Left cardiac atrium (tissue), 4 donors: ENCODE data around the gene FMNL3. TPM values are rescaled to one million over a fixed set of nuclear protein-coding genes. Genes with fewer than 3 reads are reported as not detected.
"Not testable (repeated sequence)": the region's sequence is repeated elsewhere in the genome, so short reads cannot be mapped to it uniquely, and the experiment has no call there.

ENCODE experiments used
- ATAC-seq, 2 donors: fragments of 200-7000 bp; cut with Tn5 transposase; one replicate each; pipeline ENCODE4 v1.9.1; 2020; ENCODE audit warnings: mild to moderate bottlenecking in 2 of 2, moderate library complexity in 2 of 2
- DNase-seq: peaks from one replicate; pipeline ENCODE4 v3.0.0-alpha.2; 2020
- intact Hi-C, 2 donors: fragments of 100-400 bp; cut with DNase I; formaldehyde crosslinking; loops; one replicate each; pipeline versions ENCODE4 v1.14.1 to v1.15.1; 2022 to 2023
- long read RNA-seq: library from polyadenylated mRNA; unstranded; transcript quantifications from one replicate; pipeline ENCODE4 v2.0.0, GENCODE V29; 2021
- total RNA-seq, 2 donors: library from RNA; stranded (reverse); fragmentation: NEBNext Ultra II Directional; extraction: Animal tissue kit (Norgen Biotek cat#: 25700); gene quantifications; one replicate each; pipeline ENCODE4 v1.2.1, GENCODE V29; 2021
- donor health status: DM: no; HTN: yes; CAD: no.
- donor health status: DM: no; HTN: yes; CAD: no; lungs with severe emphysema.
- donor health status: DM: yes; HTN: yes; CAD: no.
- donor health status: Dilated cardiomyopathy.

The FMNL3 gene, protein sequence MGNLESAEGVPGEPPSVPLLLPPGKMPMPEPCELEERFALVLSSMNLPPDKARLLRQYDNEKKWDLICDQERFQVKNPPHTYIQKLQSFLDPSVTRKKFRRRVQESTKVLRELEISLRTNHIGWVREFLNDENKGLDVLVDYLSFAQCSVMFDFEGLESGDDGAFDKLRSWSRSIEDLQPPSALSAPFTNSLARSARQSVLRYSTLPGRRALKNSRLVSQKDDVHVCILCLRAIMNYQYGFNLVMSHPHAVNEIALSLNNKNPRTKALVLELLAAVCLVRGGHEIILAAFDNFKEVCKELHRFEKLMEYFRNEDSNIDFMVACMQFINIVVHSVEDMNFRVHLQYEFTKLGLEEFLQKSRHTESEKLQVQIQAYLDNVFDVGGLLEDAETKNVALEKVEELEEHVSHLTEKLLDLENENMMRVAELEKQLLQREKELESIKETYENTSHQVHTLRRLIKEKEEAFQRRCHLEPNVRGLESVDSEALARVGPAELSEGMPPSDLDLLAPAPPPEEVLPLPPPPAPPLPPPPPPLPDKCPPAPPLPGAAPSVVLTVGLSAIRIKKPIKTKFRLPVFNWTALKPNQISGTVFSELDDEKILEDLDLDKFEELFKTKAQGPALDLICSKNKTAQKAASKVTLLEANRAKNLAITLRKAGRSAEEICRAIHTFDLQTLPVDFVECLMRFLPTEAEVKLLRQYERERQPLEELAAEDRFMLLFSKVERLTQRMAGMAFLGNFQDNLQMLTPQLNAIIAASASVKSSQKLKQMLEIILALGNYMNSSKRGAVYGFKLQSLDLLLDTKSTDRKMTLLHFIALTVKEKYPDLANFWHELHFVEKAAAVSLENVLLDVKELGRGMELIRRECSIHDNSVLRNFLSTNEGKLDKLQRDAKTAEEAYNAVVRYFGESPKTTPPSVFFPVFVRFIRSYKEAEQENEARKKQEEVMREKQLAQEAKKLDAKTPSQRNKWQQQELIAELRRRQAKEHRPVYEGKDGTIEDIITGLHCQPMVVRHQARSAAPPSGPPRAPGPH
- 10 to 100 TPM; 12.2 to 21.2 TPM for total RNA-seq
- long read RNA-seq, partial matches to known transcripts, result 1 of 2 reads
- long read RNA-seq, other reads (novel, unspliced or antisense), result 1 of 2 reads

DNA sequence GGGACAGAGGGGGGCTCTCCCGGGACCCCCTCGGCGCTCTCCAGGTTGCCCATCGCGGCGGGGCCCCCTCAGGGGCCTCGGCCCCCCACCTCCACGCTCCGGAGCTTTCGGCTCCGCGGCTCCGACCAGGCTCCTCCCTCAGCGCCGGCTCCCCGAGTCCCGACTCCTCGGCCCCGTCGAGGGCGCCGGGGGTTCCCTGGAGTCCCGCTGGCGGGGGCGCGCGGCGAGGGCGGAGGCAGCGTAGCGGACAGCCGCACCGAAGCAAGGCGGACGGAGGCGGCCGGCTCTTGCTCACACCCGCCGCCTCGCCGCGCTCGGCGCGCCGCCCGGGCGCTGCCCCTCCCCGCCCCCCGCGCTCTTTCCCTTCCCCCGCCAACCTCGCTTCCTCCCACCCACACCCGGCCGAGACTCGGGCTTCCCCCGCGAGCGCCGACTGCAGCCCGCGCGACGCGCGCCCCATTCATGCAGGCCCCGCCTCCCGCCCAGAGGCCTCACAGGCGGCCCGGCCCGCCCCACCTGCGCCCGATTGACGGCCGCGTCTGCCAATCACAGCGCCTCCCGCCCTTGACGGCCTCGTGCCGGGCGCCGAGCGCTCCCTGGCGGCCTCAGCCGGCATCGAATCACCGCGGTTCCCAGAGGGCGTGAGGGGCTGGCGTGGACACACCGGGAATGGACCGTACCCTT is at the start of gene FMNL3:
Gene FMNL3, minus strand, starts transcription at position 278 of the 684 bp plus-strand sequence. Its CDS starts 225 bp downstream, at position 53.
- intact Hi-C loops, result loop anchor here (1.0 to 2.0 kb wide), 3 partner anchors 34 to 63 kb away; no protein-coding TSS in a partner anchor
- ATAC-seq (peak; percentile 97), DNase-seq (peak; percentile 98)

DNA sequence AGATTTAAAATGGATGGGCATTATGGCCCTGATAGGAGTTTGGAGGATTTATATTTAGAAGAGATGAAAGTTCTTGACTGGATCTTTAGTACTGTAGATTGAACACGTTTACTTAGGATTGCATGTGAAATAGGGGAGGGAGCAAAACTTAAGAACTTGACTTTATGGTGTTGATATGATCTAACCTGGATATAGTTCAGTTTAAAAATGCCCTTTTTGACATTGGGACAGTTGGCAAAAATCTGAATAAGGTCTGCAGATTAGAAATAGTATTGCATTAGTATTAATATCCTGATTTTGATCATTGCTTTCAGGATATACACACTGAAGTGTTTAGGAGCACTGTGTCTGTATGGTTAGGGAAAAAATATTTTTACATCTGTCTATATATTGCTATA is 43.8 kb upstream of the FMNL3 start:
- ATAC-seq (no peak), DNase-seq (no peak)
- intact Hi-C loops, result no loop called here

DNA sequence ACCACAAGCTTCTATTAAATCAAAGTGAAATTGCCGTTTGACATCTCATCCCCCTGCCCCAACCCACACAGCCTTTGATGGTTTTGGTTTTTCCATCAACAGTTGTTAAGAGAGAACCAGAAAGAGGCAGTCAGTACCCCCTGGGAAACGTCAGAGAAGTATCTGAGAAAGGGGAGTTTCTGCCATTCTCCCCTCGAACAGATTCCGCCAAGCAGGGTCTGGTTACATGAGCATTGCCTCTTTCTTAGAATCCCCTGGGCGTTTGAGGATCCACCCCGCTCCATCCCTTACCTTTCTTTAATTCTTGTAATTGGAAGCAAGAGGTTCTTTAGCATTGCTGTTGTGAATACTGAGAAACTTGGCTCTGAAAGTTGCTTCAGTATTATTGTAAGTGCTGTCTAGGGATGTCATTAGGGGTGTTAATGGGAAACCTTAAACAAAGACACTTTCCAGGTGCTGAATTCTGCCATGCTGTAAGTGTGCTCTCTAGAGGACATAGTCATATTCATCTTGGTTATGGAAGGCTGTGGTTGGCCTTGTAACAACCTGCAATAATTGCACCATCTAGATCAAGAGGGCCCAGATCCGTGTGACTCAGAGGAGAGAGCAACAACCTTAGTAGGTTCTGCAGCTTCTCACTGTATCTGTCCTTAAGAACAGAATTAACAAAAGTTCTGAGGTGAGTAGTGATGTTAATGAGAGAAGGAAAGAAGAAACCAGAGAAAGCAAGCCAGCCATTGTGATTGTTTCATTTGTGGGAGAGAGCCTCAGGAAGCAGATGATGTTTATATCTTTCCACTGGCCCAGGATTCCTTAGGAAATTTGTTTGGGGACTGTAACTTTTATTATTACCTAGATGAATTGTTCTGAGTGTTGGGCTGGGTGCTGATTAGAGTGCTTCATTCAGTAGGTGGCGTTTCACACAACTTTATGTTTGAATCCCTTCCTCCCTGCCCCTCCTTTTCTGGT is 43.1 kb upstream of the FMNL3 start:
- ATAC-seq (peak; percentile 41 to 59), DNase-seq (no peak)
- intact Hi-C loops, result no loop called here

DNA sequence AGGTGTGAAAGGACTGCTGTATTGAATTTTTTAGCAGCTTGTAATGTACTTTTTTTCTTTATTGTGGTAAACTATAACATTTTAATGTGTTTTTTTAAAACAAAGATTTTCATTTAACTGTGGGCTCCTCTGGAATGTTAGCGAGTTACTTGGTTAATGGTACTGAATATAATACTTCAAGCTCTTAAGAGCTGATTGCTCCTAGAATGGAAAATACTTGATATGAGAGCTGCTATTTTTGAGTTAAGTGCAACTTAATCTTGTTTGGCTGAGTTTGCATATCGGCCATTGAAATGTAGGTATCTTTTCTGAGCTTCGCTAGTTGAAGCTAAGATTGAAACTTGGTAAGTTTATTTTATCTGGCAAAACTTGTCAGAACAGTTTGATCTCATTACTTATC is 41.6 kb upstream of the FMNL3 start:
- intact Hi-C loops, result no loop called here
- no peak for ATAC-seq

DNA sequence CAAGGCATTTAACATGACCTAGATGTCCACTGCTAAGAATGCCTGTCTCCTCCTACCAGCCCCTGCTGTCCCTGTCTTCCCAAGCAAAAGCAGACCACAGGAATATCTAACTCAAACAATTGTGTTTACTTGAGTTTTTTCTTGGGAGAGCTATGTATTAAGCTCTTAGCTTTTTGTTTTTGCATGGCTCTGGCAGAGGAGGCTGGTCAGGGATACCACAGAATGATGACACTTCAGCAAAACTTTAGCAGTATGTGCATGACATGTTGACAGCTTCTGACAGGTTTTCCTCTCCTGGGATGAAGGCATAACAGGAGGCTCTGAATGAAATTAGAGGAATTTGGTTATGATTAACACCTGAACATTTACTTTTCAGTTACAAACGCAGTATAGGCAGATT is 41.1 kb upstream of the FMNL3 start:
- ATAC-seq (no peak), DNase-seq (no peak)
- intact Hi-C loops, result no loop called here

More for the DNA sequence above, 41.6 kb upstream of the FMNL3 start:
- DNase-seq, result no peak

DNA sequence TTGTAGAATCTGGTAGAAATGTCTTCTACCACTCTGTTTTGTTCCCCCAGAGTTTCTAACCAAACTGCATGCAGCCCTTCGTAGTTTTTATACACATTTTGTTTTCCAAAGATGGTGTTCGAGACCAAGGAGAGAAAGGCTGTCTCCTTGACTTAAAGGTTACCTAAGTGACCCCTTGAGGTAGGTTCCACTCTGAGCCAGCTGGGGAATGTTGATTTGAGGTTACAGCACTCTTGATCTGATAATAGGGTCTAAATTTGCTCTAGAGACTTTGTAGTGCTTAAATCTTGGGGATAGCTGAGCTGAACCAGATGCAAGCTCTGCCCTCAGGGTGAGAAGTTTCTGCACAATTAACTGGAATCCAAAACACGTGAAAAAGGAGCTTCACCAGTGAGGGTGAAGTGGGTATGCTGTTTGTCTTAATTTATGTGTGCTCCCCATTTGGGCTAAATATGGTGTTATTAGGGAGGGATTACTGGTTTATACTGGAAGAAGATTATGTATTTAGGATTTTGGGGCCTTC is 37.2 kb upstream of the FMNL3 start:
- ATAC-seq, result no peak
- intact Hi-C loops, result no loop called here
- DNase-seq, result no peak

DNA sequence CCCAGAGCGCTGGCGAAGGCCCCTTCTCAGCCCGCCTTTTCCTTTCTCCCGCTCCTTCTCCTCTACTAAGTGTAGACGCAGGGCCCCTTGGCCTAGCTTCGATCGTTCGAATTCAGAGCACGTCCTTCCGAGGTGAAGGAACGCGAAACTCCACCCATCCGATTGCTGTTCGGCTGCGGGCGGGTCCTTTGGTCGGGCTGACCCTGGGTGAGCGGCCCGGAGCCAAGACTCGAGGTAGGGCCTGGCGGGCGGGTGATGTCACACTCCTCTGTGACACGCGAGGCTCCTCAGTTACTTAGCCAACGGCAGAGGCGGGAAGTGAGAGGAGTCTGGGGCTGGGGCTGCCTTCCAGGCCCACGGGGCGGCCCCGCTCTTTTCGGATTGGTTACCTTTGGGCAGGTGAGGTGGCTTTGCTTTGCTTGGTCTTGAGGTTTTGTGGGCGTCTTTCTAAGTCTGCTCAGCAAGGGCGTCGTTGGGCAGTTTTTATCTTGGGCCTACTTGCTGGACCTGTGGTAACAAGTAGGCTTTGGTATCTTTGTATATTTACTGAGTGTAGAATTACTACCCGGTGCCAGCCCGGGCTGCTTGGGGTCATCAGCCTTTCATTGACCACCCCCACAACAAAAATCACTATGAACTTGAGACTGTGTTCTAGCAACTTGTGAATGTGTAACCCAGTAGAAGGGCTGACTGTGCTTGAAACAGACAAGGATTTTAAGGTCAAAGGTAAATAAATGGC is 34.8 kb upstream of the FMNL3 start:
- DNase-seq (peak; percentile 94), ATAC-seq (peak; percentile 69 to 88)
- intact Hi-C loops, result no loop called here

DNA sequence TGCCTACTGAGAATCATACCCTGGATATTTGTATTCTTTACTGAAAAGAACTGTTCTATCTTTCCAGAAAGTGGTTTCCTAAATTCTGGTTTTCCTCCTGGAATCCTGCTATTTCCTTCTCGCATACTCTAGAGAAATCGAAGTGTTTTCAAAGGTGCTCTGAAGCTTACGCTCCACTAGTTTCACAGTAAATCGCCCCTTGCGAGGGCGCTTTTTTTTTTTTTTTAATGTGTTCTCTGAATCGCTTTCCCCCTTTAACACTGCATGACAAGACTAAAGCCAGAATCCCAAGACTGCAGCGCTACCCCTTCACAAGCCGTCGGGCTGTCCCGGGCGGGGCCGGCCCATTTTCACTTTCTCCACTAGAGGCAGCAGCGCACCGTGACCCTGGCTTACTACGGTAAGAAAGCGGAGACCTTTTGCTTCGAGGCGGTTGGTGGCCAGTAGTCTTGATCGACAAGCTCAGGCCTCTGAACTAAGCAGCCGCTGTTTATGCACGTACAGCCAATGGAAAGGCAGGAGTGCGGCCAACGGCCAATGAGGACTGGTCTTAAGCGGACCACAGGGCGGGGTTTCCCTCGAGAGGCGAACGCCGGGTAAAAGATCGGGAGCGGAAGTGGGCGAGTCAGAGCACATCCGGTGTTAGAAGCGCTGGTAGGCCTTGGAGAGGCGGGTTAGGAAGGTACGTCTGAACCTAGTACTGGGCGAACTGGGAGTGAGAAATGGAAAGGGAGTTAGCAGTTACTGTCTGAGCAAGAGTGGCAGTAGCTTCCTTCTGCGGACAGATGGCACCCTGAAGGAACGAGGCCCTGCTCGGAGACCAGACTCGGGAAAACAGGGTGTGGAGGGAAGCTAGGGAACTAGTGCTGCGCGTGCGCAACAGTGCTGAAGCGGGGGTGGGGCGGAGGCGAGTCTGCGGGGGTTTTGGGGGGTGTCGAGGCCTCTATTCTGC is 34.0 kb upstream of the FMNL3 start, which contains the start of gene TMBIM6:
Gene TMBIM6, plus strand, starts transcription at position 628 of the 952 bp plus-strand sequence. CDS start 10,937 bp downstream, outside the sequence.
- DNase-seq, result peak; percentile 100
- intact Hi-C loops, result no loop called here
- peak; percentile 99 for ATAC-seq

DNA sequence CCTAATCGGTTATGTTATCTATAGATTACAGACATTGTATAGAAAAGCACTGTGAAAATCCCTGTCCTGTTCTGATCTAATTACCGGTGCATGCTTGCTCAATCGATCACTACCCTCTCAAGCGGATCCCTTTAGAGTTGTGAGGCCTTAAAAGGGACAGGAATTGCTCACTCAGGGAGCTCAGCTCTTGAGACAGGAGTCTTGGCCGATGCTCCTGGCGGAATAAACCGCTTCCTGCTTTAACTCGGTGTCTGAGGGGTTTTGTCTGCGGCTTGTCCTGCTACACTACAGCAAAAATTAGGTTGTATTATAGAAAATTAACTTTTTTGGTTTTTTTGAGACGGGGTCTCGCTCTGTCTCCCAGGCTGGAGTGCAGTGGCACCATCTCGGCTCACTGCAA is 33.1 kb upstream of the FMNL3 start:
- intact Hi-C loops, ATAC-seq, DNase-seq: not testable (repeated sequence)

DNA sequence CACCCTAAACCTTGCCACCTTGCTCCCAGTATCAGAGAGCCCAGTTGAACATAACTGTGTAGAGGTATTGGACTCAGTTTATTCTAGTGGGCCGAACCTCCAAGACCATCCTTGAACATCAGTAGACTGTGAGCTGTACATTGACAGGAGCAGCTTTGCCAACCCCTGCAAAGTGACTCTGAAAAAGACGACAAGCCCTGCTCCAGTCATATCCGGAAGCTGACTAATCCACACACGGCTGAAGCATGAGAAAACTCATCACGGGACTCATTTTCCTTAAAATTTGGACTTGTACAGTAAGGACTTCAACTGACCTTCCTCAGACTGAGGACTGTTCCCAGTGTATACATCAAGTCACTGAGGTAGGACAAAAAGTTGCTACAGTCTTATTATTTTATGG is 31.5 kb upstream of the FMNL3 start:
- ATAC-seq, DNase-seq, intact Hi-C loops: not testable (repeated sequence)

DNA sequence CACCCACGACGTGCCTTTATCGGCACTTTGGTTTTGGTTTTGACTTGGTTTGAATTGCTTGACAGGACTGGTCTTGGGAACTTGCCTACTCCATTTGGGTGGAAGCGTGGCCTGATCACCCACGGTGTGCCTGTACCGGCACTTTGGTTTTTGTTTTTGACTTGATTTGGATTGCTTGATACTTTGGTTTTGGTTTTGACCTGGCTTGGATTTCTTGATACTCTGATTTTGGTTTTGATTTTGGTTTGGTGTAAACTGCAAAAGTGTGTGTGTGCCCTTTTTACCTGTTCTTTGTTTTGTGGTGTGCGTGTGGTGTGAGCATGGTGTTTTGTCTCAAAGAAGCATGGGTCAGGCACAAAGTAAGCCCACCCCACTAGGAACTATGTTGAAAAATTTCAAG is 27.7 kb upstream of the FMNL3 start:
- DNase-seq, ATAC-seq, intact Hi-C loops: not testable (repeated sequence)

DNA sequence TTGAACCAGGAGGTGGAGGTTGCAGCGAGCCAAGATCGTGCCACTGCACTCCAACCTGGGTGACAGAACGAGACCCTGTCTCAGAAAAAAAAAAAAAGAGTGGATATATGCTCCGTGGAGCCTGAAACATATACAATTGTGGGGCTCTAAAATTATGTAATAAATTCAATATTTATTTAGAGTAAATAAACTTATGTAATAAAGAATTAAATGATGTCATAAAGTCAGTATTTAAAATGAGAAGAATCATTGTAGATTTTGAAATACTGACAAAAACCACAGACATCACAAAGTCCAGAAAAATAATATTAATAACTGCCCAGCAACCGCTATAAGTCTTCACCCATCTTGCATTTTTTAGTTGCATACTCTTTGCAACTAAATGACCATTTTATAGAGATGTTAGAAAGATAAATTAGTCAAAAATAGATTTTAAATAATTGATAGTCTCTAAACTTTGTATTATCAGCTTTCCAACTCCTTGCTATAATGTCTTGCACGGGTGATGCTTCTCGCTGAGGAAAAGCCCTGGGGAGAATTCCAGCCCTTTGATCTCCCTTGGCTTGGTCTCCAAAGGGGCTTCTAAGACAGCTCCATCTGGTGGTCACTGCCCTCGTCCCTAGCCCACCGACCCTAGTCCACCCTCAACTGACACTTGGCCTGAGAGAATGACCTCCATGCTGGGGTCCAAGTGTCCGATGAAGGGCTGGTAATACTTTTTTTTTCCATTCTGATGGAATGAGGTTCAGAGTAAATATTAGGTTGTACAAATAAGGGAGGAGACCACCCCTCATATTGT is 26.2 kb upstream of the FMNL3 start:
- intact Hi-C loops, result no loop called here
- no peak for DNase-seq

DNA sequence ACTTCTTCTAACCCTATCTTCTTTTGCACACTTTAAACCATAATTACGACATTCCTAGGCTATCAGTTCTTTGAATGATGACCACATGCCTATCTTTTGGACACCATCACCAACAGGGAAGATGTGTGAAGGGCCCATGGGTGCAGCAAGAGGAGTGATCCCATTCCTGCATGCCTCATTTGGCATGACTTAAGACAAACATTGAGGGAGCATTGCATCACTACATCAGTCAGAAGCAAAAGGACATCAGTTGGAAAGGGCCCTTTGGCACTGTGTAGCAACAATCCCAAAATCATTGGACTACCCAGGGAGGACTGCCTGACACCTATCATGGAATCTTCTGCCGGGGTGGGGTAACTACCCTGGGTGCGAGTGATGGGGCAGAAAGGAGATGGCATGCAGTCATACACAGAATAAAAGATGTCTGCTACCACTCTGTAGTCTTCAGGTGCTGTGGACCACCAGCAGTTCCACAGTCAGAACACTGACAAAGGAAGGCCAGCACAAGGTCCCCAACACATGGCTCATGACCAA is 23.4 kb upstream of the FMNL3 start:
- DNase-seq (no peak), ATAC-seq (no peak)
- intact Hi-C loops, result no loop called here

More for the DNA sequence above, 26.2 kb upstream of the FMNL3 start:
- no peak for ATAC-seq

DNA sequence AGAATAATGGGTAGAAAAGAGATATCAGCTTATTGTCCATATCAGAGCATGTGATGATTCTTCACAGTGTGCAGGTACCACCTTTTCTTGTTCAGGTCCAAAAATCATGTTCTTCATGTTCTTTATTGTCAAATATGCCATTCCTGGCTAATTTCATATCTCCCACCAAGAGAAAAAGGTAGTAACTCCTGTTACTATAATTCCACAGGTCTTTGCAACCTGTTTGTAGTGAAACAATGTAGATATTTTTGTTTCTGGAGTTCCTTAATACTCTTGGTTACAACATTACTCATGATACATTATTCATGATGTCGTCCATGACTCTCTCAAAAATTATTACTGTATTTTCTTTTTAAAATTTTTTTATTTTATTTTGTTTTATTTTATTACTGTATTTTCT is 22.8 kb upstream of the FMNL3 start:
- no peak for ATAC-seq
- no peak for DNase-seq
- intact Hi-C loops, result no loop called here

DNA sequence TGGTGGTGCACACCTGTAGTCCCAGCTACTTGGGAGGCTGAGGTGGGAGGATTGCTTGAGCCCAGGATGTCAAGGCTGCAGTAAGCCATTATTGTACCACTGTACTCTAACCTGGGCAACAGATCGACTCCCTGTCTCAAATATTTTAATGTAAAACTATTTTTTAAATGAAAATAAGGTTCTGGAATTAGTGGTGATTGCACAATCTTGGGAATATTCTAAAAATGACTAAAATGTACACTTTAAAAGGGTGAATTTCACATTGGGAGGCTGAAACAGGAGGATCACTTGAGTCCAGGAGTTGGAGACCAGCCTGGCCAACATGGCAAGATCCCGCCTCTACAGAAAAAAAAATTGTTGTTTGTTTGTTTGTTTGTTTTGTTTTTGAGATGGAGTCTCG is 21.2 kb upstream of the FMNL3 start:
- DNase-seq, result no peak
- intact Hi-C loops, result no loop called here
- no peak for ATAC-seq
